MV-4-11 (cell line): ENCODE data around the gene CPHXL2.

Experiments
- DNase-seq: peaks from one replicate; lab custom pipeline; 2025; lab: John Stamatoyannopoulos, UW

The CPHXL2 gene

GRCh38 chr16:75676909-75677308 lies at the start of gene CPHXL2:
Gene CPHXL2 (minus strand): TSS chr16:75677009. CDS start chr16:75676999, 10 bp downstream.
- DNase-seq = no peak

- DNase-seq = no peak
Observed at GRCh38 chr16:75726390-75726789, 49.6 kb upstream of the CPHXL2 start, which contains the start of gene CPHXL. Gene CPHXL (minus strand): TSS chr16:75726490. CDS start chr16:75726442, 48 bp downstream.

GRCh38 chr16:75718452-75718851 lies 41.6 kb upstream of the CPHXL2 start:
- no peak for DNase-seq

GRCh38 chr16:75714661-75715060 lies 37.9 kb upstream of the CPHXL2 start:
- DNase-seq = no peak

GRCh38 chr16:75710344-75710743 lies 33.5 kb upstream of the CPHXL2 start:
- DNase-seq = no peak

GRCh38 chr16:75703306-75703705 lies 26.5 kb upstream of the CPHXL2 start:
- DNase-seq = no peak

- DNase-seq = no peak
Observed at GRCh38 chr16:75702242-75702641, 25.4 kb upstream of the CPHXL2 start.

GRCh38 chr16:75701361-75701760 lies 24.6 kb upstream of the CPHXL2 start, which contains the start of gene DUXB:
Gene DUXB (minus strand): TSS chr16:75701461. CDS start chr16:75701418, 43 bp downstream.
- no peak for DNase-seq

GRCh38 chr16:75697571-75697970 lies 20.8 kb upstream of the CPHXL2 start:
- no peak for DNase-seq

GRCh38 chr16:75695708-75696107 lies 18.9 kb upstream of the CPHXL2 start:
- DNase-seq = no peak

GRCh38 chr16:75687361-75687760 lies 10.6 kb upstream of the CPHXL2 start:
- DNase-seq = no peak

- no peak for DNase-seq
Observed at GRCh38 chr16:75682308-75682707, 5.5 kb upstream of the CPHXL2 start.

- no peak for DNase-seq
Observed at GRCh38 chr16:75679366-75679765, 2.6 kb upstream of the CPHXL2 start.

GRCh38 chr16:75667503-75667902 lies 9.3 kb downstream of the CPHXL2 start:
- no peak for DNase-seq

GRCh38 chr16:75660726-75661302 lies 16.0 kb downstream of the CPHXL2 start:
- no peak for DNase-seq

- no peak for DNase-seq
Observed at GRCh38 chr16:75660321-75660720, 16.5 kb downstream of the CPHXL2 start.

- no peak for DNase-seq
Observed at GRCh38 chr16:75658175-75658574, 18.6 kb downstream of the CPHXL2 start.

- DNase-seq = no peak
Observed at GRCh38 chr16:75653922-75654321, 22.9 kb downstream of the CPHXL2 start.

- DNase-seq = peak; percentile 43
Observed at GRCh38 chr16:75648265-75649076, 28.3 kb downstream of the CPHXL2 start.

GRCh38 chr16:75647492-75648264 lies 29.1 kb downstream of the CPHXL2 start, which contains the start of the genes KARS1 and TERF2IP:
Gene KARS1 (minus strand): TSS chr16:75647665. CDS start chr16:75647639, 26 bp downstream.
Gene TERF2IP (plus strand): TSS chr16:75647773. CDS start chr16:75647883, 110 bp downstream.
- DNase-seq = peak; percentile 91

GRCh38 chr16:75647112-75647491 lies 29.7 kb downstream of the CPHXL2 start:
- peak; percentile 53 for DNase-seq

- DNase-seq = no peak
Observed at GRCh38 chr16:75644240-75645012, 32.4 kb downstream of the CPHXL2 start.
